ENCODE data around the gene XRCC3. TPM values are rescaled to one million over a fixed set of nuclear protein-coding genes. Genes with fewer than 3 reads are reported as not detected.

Gene XRCC3
- total and polyA plus RNA-seq, 2 of the 8 experiments (the other 6 are each of a cell fraction or from before 2014, with no cell fraction given) = 36.9 to 41.8 TPM

- no peak for TF ChIP-seq POLR2A (IDR thresholded peaks at IDR 0.05; ENCODE audit: control extremely low read depth in 1 of 2, low read depth in 2 of 2, low read length in 2 of 2)
- TF ChIP-seq TCF12 (IDR thresholded peaks at IDR 0.05; ENCODE audit: low read depth, low read length) = no peak
- no peak for TF ChIP-seq CHD1 (IDR thresholded peaks at IDR 0.05; ENCODE audit: low read depth, low read length)
- no peak for TF ChIP-seq CEBPB (IDR thresholded peaks at IDR 0.05; ENCODE audit: low read depth, low read length)
- TF ChIP-seq BRCA1 (IDR thresholded peaks at IDR 0.05; ENCODE audit: low read depth, low read length) = no peak
- TF ChIP-seq HDAC6 (IDR thresholded peaks at IDR 0.05; ENCODE audit: low read depth, low read length) = no peak
Measured at GRCh38 chr14:103680491-103681231, 34.6 kb downstream of the XRCC3 start (continued).

Data from H1 (cell line).